Right lobe of liver (tissue), 4 donors: ENCODE measurements around the gene MUC6.

Experiments used
- POLR2A ChIP-seq: fragments of 450-650 bp; IDR thresholded peaks from one replicate; pipeline ENCODE4 v1.6.1; 2017; ENCODE audit warnings: antibody characterized with exemption, mild to moderate bottlenecking
- TF ChIP-seq, protein P1 (sequence below), 4 donors: fragments of 200-600 bp in 3 of 4; fragments of 450-650 bp in 1 of 4; IDR thresholded peaks; one replicate each; pipeline versions ENCODE4 v1.5.1 to v1.8.0; 2016 to 2022; ENCODE audit warnings: antibody characterized with exemption in 4 of 4, mild to moderate bottlenecking in 2 of 4
- donor health status: DM: no; HTN: no; CAD: no.
- donor health status: DM: no; HTN: no; CAD: no.
- donor health status: DM: no; HTN: yes; CAD: no.

DNA sequence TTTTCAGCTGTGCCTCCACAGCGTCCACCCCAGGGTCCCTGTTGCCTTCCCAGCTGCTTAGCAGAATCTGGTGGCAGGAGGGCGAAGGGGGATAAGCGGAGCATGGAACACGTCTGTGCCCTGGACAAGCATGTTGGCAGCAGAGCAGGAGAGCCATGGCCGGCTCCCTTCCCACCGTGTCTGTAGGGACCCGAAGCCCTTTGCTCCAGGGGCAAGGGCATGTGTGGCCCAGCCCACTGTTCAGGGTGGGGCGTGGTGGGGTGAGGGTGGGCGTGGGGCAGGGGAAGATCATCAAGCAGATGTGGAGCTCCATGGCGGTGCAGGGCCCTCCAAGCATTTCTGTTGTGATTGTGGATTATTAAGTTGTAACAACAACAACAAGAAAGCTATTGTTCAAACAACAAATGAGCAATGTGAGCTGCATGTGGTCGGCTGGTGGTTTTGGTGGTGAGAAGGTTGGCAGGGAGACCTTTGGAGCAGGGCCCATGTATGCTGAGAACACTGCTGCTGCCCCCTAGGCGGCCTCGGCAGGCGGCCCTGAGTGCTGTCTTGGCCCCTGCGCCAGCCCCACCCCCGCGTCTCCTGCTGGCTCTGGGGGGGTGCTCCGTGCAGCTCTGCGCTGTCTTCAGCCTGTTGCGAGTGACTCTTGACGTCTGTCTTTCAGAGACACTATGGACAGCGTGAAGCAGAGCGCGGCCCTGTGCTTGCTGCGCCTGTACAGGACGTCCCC, 59.9 kb downstream of the MUC6 start:
- TF ChIP-seq, protein P1, sequence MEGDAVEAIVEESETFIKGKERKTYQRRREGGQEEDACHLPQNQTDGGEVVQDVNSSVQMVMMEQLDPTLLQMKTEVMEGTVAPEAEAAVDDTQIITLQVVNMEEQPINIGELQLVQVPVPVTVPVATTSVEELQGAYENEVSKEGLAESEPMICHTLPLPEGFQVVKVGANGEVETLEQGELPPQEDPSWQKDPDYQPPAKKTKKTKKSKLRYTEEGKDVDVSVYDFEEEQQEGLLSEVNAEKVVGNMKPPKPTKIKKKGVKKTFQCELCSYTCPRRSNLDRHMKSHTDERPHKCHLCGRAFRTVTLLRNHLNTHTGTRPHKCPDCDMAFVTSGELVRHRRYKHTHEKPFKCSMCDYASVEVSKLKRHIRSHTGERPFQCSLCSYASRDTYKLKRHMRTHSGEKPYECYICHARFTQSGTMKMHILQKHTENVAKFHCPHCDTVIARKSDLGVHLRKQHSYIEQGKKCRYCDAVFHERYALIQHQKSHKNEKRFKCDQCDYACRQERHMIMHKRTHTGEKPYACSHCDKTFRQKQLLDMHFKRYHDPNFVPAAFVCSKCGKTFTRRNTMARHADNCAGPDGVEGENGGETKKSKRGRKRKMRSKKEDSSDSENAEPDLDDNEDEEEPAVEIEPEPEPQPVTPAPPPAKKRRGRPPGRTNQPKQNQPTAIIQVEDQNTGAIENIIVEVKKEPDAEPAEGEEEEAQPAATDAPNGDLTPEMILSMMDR (IDR thresholded peaks at IDR 0.05), result no peak
- TF ChIP-seq POLR2A, result no peak
